COLO829 (cell line): ENCODE data around the gene EMSY.
"Not testable (repeated sequence)": the region's sequence is repeated elsewhere in the genome, so short reads cannot be mapped to it uniquely, and the experiment has no call there.

ENCODE experiments used
- DNase-seq: peaks from one replicate; pipeline ENCODE4 v3.0.0; 2012; ENCODE audit warnings: low spot score

The EMSY gene

GRCh38 chr11:76444384-76445120 is at the start of gene EMSY:
TSS of gene EMSY (plus strand) at chr11:76445018. CDS start at chr11:76446939, 1,921 bp downstream.
- peak; percentile 99 for DNase-seq

- DNase-seq, result no peak
Observed at GRCh38 chr11:76395296-76395695, 49.5 kb upstream of the EMSY start.

- no peak for DNase-seq
Observed at GRCh38 chr11:76397383-76397782, 47.4 kb upstream of the EMSY start.

- no peak for DNase-seq
Observed at GRCh38 chr11:76400967-76401366, 43.9 kb upstream of the EMSY start.

GRCh38 chr11:76401484-76401883 is 43.3 kb upstream of the EMSY start:
- DNase-seq, result not testable (repeated sequence)

- DNase-seq, result no peak
Observed at GRCh38 chr11:76406359-76406758, 38.5 kb upstream of the EMSY start.

GRCh38 chr11:76408171-76408965 is 36.5 kb upstream of the EMSY start:
- peak; percentile 62 for DNase-seq

GRCh38 chr11:76410851-76411357 is 33.9 kb upstream of the EMSY start:
- no peak for DNase-seq

GRCh38 chr11:76415073-76415472 is 29.7 kb upstream of the EMSY start:
- DNase-seq, result no peak

- DNase-seq, result peak; percentile 53
Observed at GRCh38 chr11:76419896-76420295, 24.9 kb upstream of the EMSY start.

GRCh38 chr11:76424379-76424778 is 20.4 kb upstream of the EMSY start:
- DNase-seq, result no peak

- DNase-seq, result no peak
Observed at GRCh38 chr11:76424891-76425290, 19.9 kb upstream of the EMSY start.

- no peak for DNase-seq
Observed at GRCh38 chr11:76426660-76427059, 18.2 kb upstream of the EMSY start.

GRCh38 chr11:76436020-76436419 is 8.8 kb upstream of the EMSY start:
- DNase-seq, result no peak

GRCh38 chr11:76443268-76443980 is 1.4 kb upstream of the EMSY start:
- no peak for DNase-seq

GRCh38 chr11:76444065-76444383 is 794 bp upstream of the EMSY start:
- DNase-seq, result no peak

- DNase-seq, result peak; percentile 88
Observed at GRCh38 chr11:76445121-76446084, 585 bp downstream of the EMSY start.

- DNase-seq, result no peak
Observed at GRCh38 chr11:76448506-76448905, 3.7 kb downstream of the EMSY start.

GRCh38 chr11:76453248-76453647 is 8.4 kb downstream of the EMSY start:
- DNase-seq, result peak; percentile 59

- DNase-seq, result no peak
Observed at GRCh38 chr11:76455331-76455730, 10.5 kb downstream of the EMSY start.

- no peak for DNase-seq
Observed at GRCh38 chr11:76455931-76456330, 11.1 kb downstream of the EMSY start.

GRCh38 chr11:76456571-76456970 is 11.8 kb downstream of the EMSY start:
- DNase-seq, result no peak
